Endodermal cell (in vitro differentiated cells): ENCODE results near the gene AP2A1. TPM values are rescaled to one million over a fixed set of nuclear protein-coding genes. Genes with fewer than 3 reads are reported as not detected.

Source experiments
- DNase-seq: peaks from one replicate; pipeline ENCODE4 v3.0.0-alpha.2; 2017
- H3K27ac ChIP-seq: 2 replicates; pipeline ENCODE4 v1.5.1; 2013; ENCODE audit warnings: mild to moderate bottlenecking, low read depth, low read length, moderate library complexity
- H3K27me3 ChIP-seq: 2 replicates; pipeline ENCODE4 v1.6.1; 2013; ENCODE audit warnings: mild to moderate bottlenecking, low read length, moderate library complexity; ENCODE audit not compliant: insufficient read depth, control insufficient read depth, poor library complexity, severe bottlenecking
- H3K36me3 ChIP-seq: 2 replicates; pipeline ENCODE4 v1.7.0; 2013; ENCODE audit warnings: mild to moderate bottlenecking, low read length, moderate library complexity; ENCODE audit not compliant: control insufficient read depth, insufficient read depth
- H3K4me1 ChIP-seq: one replicate; pipeline ENCODE4 v1.7.0; 2013; ENCODE audit warnings: low read length; ENCODE audit not compliant: control insufficient read depth, insufficient read depth
- H3K4me3 ChIP-seq: 2 replicates; pipeline ENCODE4 v1.5.1; 2013; ENCODE audit warnings: mild to moderate bottlenecking, low read length, moderate library complexity
- H3K9ac ChIP-seq: 2 replicates; pipeline ENCODE4 v1.6.1; 2013; ENCODE audit warnings: mild to moderate bottlenecking, low read length, moderate library complexity; ENCODE audit not compliant: poor library complexity, severe bottlenecking; ENCODE audit errors: extremely low read depth
- H3K9me3 ChIP-seq: 2 replicates; pipeline ENCODE4 v1.6.1; 2013; ENCODE audit warnings: mild to moderate bottlenecking, low read length, moderate library complexity; ENCODE audit not compliant: control insufficient read depth
- H3K27ac Mint-ChIP-seq: 2 replicates; pipeline ENCODE4 v1.8.0; 2020; ENCODE audit warnings: mixed read lengths
- H3K27me3 Mint-ChIP-seq: 2 replicates; pipeline ENCODE4 v1.8.0; 2021; ENCODE audit warnings: mild to moderate bottlenecking, mixed read lengths; ENCODE audit not compliant: insufficient read depth
- H3K36me3 Mint-ChIP-seq: 2 replicates; pipeline ENCODE4 v1.8.0; 2020; ENCODE audit warnings: low read depth, mixed read lengths
- H3K4me1 Mint-ChIP-seq: 2 replicates; pipeline ENCODE4 v1.8.0; 2020; ENCODE audit warnings: mixed read lengths
- H3K4me3 Mint-ChIP-seq: 2 replicates; pipeline ENCODE4 v1.8.0; 2020; ENCODE audit warnings: mild to moderate bottlenecking, moderate library complexity, mixed read lengths
- H3K9me3 Mint-ChIP-seq: 2 replicates; pipeline ENCODE4 v1.8.0; 2020; ENCODE audit warnings: mild to moderate bottlenecking, mixed read lengths
- WGBS, 2 experiments: methylation state at CpG; one replicate each; pipeline versions ENCODE4 v1.1.5 to v1.1.7; 2013; ENCODE audit warnings: missing lambda C conversion rate in 2 of 2, mixed read lengths in 1 of 2; ENCODE audit not compliant: insufficient coverage in 1 of 2, insufficient read length in 1 of 2; 5-methylcytosine and 5-hydroxymethylcytosine counted together
- total RNA-seq, 2 donors: library from RNA; stranded (reverse); fragmentation: NEBNext Ultra II Directional in 1 of 2; extraction: Animal tissue kit (Norgen Biotek cat#: 25700) in 1 of 2; gene quantifications; 2 replicates in 1 of 2; 3 replicates in 1 of 2; pipeline ENCODE4 v1.2.1, GENCODE V29; 2021
- TF ChIP-seq, protein P1 (sequence below): fragments of 200-600 bp; sonication (generic); conservative IDR thresholded peaks from 2 replicates; pipeline ENCODE4 v1.5.0; 2021; ENCODE audit warnings: antibody characterized with exemption, mild to moderate bottlenecking

The AP2A1 gene
- total RNA-seq, 2 donors from 2014 or later: 100 to 110 TPM

DNA sequence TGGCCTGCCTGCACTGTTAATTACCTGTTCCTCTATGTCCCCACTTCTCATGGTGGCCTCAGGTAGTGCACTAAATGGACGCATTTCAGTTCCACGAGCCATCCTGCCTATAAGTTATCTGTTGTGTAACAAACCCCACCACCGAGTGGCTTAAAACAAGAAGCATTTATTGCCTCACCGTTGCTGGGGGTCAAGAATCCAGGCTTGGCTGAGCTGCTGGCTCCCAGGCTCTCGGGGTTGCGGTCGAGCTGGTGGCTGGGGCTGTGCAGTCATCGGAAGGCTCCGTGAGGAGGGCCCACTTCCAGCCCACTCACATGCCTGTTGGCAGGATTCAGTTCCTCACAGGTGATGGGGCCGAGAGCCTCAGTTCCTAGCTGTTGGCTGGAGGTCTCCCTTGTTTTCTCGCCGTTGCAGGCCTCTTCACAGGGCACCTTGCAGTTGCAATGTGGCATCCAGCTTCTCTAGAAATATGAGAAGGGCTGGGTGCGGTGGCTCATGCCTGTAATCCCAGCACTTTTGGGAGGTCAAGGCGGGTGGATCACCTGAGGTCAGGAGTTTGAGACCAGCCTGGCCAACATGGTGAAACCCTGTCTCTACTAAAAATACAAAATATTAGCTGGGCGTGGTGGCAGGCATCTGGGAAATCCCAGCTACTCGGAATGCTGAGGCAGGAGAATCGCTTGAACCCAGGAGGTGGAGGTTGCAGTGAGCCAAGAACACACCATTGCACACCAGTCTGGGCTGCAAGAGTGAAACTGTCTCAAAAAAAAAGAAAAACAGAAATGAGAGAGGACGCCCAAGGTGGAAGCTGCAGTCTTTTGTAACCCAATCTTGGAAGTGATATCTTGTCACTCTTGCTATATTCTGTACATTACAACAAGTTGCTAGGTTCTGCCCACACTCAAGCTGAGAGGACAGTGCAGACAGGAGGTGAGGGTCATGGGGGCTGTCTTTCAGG is 77.6 kb downstream of the AP2A1 start:
- H3K4me1 ChIP-seq: no peaks in the 10 kb centered on the region
- no peak overlapping the region for H3K4me3 ChIP-seq
- no peaks in the 10 kb centered on the region for H3K27me3 ChIP-seq
- DNase-seq: no peak
- no peak overlapping the region for H3K27ac ChIP-seq
- no peaks in the 10 kb centered on the region for H3K4me1 Mint-ChIP-seq
- H3K9me3 ChIP-seq: peaks cover 6% of the 10 kb centered on the region
- no peaks in the 10 kb centered on the region for H3K27me3 Mint-ChIP-seq
- TF ChIP-seq, protein P1, sequence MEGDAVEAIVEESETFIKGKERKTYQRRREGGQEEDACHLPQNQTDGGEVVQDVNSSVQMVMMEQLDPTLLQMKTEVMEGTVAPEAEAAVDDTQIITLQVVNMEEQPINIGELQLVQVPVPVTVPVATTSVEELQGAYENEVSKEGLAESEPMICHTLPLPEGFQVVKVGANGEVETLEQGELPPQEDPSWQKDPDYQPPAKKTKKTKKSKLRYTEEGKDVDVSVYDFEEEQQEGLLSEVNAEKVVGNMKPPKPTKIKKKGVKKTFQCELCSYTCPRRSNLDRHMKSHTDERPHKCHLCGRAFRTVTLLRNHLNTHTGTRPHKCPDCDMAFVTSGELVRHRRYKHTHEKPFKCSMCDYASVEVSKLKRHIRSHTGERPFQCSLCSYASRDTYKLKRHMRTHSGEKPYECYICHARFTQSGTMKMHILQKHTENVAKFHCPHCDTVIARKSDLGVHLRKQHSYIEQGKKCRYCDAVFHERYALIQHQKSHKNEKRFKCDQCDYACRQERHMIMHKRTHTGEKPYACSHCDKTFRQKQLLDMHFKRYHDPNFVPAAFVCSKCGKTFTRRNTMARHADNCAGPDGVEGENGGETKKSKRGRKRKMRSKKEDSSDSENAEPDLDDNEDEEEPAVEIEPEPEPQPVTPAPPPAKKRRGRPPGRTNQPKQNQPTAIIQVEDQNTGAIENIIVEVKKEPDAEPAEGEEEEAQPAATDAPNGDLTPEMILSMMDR: no peak
- peaks cover 2% of the 10 kb centered on the region for H3K9me3 Mint-ChIP-seq
- WGBS, 2 experiments: 95% methylated on average over 16 to 18 of the region's 18 CpGs
- H3K36me3 Mint-ChIP-seq: peaks cover 32% of the 10 kb centered on the region
- H3K36me3 ChIP-seq: peaks cover 14% of the 10 kb centered on the region
- no peak overlapping the region for H3K27ac Mint-ChIP-seq
- no peak overlapping the region for H3K9ac ChIP-seq
- H3K4me3 Mint-ChIP-seq: no peak overlapping the region

DNA sequence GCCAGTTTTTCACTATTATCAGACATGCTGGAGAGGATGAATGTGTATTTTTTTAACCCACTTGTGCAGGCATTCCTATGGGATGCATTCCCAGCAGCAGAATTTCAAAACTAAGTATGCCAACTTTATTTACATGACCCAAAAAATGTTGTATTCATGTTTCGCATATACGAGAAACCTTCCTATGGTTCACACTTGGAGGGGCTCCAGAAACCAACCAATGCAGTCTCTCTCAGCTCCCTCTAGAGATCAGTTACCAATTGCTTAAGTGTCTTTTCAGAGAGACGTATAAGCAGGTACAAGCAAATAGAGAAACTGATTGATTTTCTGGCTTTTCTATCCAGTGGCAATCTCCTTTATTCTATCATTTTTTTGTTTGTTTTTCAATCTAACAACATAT is 78.6 kb downstream of the AP2A1 start:
- Histone ChIP-seq H3K4me3 (no peak overlapping the region), H3K9me3 (peaks cover 7% of the 10 kb centered on the region), H3K9ac (no peak overlapping the region), H3K4me1 (no peaks in the 10 kb centered on the region), H3K27me3 (no peaks in the 10 kb centered on the region), H3K36me3 (peaks cover 13% of the 10 kb centered on the region), H3K27ac (no peak overlapping the region)
- H3K4me1 Mint-ChIP-seq: peaks cover 6% of the 10 kb centered on the region
- DNase-seq: no peak
- no peak overlapping the region for H3K4me3 Mint-ChIP-seq
- TF ChIP-seq, protein P1: no peak
- H3K27me3 Mint-ChIP-seq: no peaks in the 10 kb centered on the region
- WGBS, 2 experiments: 91 to 96% methylated on average over 3 of the region's 3 CpGs
- H3K36me3 Mint-ChIP-seq: peaks cover 30% of the 10 kb centered on the region
- H3K27ac Mint-ChIP-seq: no peak overlapping the region
- peaks cover 7% of the 10 kb centered on the region for H3K9me3 Mint-ChIP-seq

GRCh38 chr19:49846408-49846807 is 79.6 kb downstream of the AP2A1 start:
- Mint-ChIP-seq H3K27ac (no peak overlapping the region), H3K4me1 (peaks cover 6% of the 10 kb centered on the region), H3K27me3 (no peaks in the 10 kb centered on the region), H3K4me3 (no peak overlapping the region), H3K9me3 (peaks cover 7% of the 10 kb centered on the region), H3K36me3 (peaks cover 23% of the 10 kb centered on the region)
- TF ChIP-seq, protein P1: no peak
- Histone ChIP-seq H3K9me3 (peaks cover 7% of the 10 kb centered on the region), H3K4me1 (no peaks in the 10 kb centered on the region), H3K27ac (no peak overlapping the region), H3K27me3 (no peaks in the 10 kb centered on the region), H3K4me3 (no peak overlapping the region), H3K9ac (no peak overlapping the region), H3K36me3 (peaks cover 12% of the 10 kb centered on the region)
- 63 to 77% methylated on average over 3 to 5 of the region's 5 CpGs for WGBS, 2 experiments
- DNase-seq: no peak
